ENCODE data around the gene OR11A1. TPM values are rescaled to one million over a fixed set of nuclear protein-coding genes. Genes with fewer than 3 reads are reported as not detected.

Gene OR11A1, protein sequence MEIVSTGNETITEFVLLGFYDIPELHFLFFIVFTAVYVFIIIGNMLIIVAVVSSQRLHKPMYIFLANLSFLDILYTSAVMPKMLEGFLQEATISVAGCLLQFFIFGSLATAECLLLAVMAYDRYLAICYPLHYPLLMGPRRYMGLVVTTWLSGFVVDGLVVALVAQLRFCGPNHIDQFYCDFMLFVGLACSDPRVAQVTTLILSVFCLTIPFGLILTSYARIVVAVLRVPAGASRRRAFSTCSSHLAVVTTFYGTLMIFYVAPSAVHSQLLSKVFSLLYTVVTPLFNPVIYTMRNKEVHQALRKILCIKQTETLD
- not detected in 2 replicates for total RNA-seq (2014; rRNA removed; shearing (Covaris generic))

DNA sequence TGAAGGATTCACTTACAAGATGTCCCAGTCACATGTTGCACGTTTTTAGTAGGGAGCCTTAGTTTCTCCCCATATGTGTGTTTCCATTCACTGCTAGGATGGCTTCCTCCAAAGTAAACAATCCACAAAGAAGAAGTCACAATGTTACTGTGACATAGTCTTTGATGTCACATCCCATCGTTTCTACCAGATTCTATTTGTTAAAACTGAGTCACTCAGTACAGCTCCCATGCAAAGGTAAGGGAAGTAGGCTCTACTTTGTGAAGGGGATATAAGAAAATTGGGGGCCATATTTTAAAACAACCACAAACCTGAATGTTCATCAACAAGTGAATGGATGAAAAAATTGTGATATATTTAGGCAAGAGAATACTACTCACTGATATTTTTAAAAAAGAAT is at the start of gene OR11A1, which contains the start of gene OR2H1:
Gene OR11A1 (minus strand): TSS at position 101 of the 400 bp plus-strand sequence. CDS start 29,430 bp downstream, outside the sequence.
Gene OR2H1 (plus strand): TSS at position 185 of the 400 bp plus-strand sequence. CDS start 4,615 bp downstream, outside the sequence.
- Histone ChIP-seq H3K27me3 (replicated peaks) (no peaks in the 10 kb centered on the region), H3K4me1 (replicated peaks) (no peaks in the 10 kb centered on the region), H3K27ac (no peak within 1 kb of the TSS), H3K36me3 (no peaks in the 10 kb centered on the region), H3K4me3 (no peak within 1 kb of the TSS), H3K9me3 (replicated peaks) (no peaks in the 10 kb centered on the region)
- DNase-seq (ENCODE audit: low read depth in 1 of 2, low spot score in 2 of 2), result no peak

DNA sequence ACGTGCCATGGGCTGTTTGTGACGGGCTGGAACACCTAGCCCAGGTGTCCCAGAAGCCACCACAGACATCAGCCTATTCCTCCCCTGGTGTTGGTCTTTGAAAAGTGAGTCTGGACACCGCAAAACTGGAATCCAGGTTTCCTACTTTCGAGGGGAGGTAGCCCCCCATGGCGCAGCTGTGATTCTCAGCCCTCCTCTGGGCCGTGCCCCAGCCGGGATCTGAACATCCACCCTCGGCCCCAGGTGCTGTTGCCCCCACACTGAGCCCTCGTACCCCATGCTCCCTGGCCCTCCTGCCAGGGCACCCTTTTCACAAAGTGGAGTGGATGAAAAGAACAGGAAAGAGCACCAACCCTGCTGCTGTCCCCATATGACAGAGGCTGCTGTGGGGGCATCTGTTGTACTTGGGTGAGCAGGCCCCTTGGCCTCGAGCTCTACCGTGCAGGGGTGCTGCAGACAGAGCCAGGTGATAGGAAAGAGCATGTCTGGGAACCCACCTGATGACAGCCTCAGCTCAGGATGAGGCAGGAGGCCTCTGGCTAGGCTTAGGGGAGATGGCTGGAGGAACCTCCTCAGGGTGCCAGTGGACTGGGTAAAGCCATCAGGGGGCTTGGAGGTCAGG is 49.7 kb upstream of the OR11A1 start:
- H3K27ac ChIP-seq, result no peak overlapping the region
- H3K4me1 ChIP-seq (replicated peaks), result no peaks in the 10 kb centered on the region
- no peak for DNase-seq (ENCODE audit: low read depth in 1 of 2, low spot score in 2 of 2)
- no peaks in the 10 kb centered on the region for H3K27me3 ChIP-seq (replicated peaks)
- H3K4me3 ChIP-seq, result no peak overlapping the region
- no peaks in the 10 kb centered on the region for H3K9me3 ChIP-seq (replicated peaks)
- no peaks in the 10 kb centered on the region for H3K36me3 ChIP-seq

DNA sequence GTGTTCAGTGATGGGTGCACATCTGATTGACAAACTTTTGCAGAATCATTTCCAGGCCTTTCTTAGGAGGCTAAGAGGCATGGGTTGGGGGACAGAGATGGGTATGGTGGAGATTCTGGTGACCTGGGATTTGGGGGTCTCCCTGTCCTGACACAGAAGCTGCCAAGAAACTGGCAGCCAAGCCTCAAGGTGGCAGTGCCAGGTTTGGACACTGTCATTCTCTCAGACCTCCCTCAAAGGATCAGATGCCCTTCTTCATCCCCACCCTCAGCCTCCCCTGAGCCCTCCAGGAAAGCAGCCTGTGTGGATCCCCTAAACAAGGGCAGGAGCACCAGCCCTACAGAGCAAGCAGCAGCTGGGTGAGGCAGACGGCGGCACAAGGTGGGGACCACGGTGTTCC is 48.9 kb upstream of the OR11A1 start:
- no peaks in the 10 kb centered on the region for H3K4me1 ChIP-seq (replicated peaks)
- H3K27me3 ChIP-seq (replicated peaks), result no peaks in the 10 kb centered on the region
- no peak for DNase-seq (ENCODE audit: low read depth in 1 of 2, low spot score in 2 of 2)
- H3K36me3 ChIP-seq, result no peaks in the 10 kb centered on the region
- no peak overlapping the region for H3K4me3 ChIP-seq
- no peaks in the 10 kb centered on the region for H3K9me3 ChIP-seq (replicated peaks)
- H3K27ac ChIP-seq, result no peak overlapping the region

DNA sequence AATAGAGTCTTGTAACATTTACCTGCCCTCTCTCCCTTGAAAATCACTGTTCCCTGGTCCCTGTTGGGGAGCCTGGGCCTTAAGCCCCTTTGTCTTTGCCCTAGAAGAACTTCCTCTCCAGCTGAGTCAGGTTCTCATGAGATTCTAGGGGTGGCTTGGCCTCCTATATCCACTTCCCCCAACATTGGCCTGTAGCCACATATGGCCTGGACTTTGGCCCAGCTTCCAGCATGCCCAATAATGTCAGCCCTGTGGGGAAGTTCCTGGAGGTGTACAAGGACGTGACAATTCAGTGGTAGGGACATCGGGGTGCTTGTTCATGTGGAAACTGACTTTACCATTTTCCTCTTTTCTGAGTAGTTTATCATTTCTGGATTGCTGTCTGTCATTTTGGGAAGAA is 48.1 kb upstream of the OR11A1 start:
- H3K4me1 ChIP-seq (replicated peaks), result no peaks in the 10 kb centered on the region
- DNase-seq (ENCODE audit: low read depth in 1 of 2, low spot score in 2 of 2), result no peak
- H3K27me3 ChIP-seq (replicated peaks), result no peaks in the 10 kb centered on the region

DNA sequence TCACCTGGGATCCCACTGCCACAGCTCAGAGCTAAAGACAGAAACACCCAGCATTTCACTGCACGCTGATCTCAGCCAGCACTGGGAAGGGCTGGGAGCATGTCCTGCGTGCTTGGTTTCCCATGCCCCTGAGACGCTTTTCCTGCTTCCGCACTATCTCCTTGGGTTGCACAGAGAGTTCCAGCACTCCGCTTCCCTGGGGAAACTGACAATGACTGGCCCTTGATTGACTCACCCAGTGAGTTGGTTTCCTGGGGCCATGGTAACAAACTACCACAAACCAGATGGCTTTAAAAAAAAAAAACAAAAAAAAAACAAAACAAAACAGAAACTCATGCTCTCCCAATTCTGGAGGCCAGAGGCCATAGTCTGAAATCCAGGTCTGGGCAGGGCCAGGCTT is 45.7 kb upstream of the OR11A1 start:
- no peak for DNase-seq (ENCODE audit: low read depth in 1 of 2, low spot score in 2 of 2)

More for the DNA sequence above, 48.1 kb upstream of the OR11A1 start:
- Histone ChIP-seq H3K4me3 (no peak overlapping the region), H3K27ac (no peak overlapping the region), H3K9me3 (replicated peaks) (no peaks in the 10 kb centered on the region), H3K36me3 (no peaks in the 10 kb centered on the region)

DNA sequence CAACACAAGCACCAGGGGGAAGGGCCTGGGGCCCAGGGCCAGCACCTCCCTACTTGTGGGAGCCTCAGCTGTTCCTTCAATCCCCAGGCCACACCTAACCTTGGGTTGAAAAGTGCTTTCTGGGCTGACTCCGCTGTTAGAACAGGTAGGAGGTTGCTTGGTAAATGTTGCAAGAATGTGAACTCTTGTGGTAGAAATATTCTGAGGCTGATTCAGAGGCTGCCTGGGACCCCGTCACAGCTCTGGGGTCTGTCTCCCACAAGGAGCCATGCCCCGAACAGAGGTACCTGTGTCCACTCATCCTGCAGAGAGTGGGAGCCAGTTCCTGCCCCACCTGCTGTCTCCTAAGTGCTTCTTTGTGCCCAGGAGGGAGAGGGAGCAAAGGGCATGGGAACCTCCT is 45.3 kb upstream of the OR11A1 start:
- H3K4me1 ChIP-seq (replicated peaks), result no peaks in the 10 kb centered on the region
- no peak overlapping the region for H3K27ac ChIP-seq
- H3K9me3 ChIP-seq (replicated peaks), result no peaks in the 10 kb centered on the region
- DNase-seq (ENCODE audit: low read depth in 1 of 2, low spot score in 2 of 2), result no peak
- H3K4me3 ChIP-seq, result no peak overlapping the region
- no peaks in the 10 kb centered on the region for H3K36me3 ChIP-seq
- H3K27me3 ChIP-seq (replicated peaks), result peaks cover 3% of the 10 kb centered on the region; the same call in 1 of the 2 replicates

More for the DNA sequence above, 45.7 kb upstream of the OR11A1 start:
- Histone ChIP-seq H3K27ac (no peak overlapping the region), H3K36me3 (no peaks in the 10 kb centered on the region), H3K9me3 (replicated peaks) (no peaks in the 10 kb centered on the region), H3K4me1 (replicated peaks) (no peaks in the 10 kb centered on the region), H3K4me3 (no peak overlapping the region), H3K27me3 (replicated peaks) (peaks cover 3% of the 10 kb centered on the region; the same call in 1 of the 2 replicates)

DNA sequence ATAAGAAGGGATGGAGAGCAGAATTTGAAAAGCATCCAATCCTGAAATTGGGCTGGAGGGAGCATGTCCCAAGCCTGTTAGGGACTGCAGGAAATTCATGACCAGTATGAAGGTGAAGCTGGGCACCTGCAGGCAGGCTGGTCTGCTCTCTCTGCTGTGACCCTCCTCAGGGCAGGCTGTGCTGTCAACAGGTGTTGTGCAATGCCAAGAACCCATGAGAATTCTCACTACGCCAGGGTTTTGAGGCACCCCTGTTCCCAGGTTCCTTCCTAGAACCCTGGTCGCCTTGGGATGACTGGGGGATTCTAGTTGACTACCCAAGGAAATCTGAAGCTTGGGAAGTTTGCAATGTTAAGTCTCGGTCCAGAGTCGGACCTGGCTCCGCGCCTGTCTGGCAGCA is 44.2 kb upstream of the OR11A1 start:
- Histone ChIP-seq H3K27me3 (replicated peaks) (peaks cover 3% of the 10 kb centered on the region; the same call in 1 of the 2 replicates), H3K27ac (no peak overlapping the region), H3K4me3 (no peak overlapping the region), H3K36me3 (no peaks in the 10 kb centered on the region), H3K4me1 (replicated peaks) (no peaks in the 10 kb centered on the region), H3K9me3 (replicated peaks) (no peaks in the 10 kb centered on the region)
- no peak for DNase-seq (ENCODE audit: low read depth in 1 of 2, low spot score in 2 of 2)

DNA sequence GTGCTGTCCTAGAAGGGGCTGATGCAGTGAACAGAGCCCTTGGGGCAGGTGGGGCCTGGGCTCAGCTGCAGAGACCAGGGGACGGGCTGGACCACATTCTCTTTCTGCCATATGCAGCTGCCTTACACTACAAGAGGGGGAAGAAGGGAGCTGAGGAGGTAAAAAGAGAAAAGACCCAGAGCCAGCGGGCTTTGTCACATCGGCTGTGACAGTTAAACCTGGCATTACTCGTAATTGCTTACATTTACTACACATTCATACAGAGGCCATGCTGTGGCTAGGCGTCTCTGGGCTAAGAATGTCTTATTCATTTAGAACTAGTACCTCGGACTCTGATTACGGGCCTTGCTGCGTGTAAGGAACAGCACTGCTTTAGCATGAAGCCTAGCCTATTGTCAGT is 43.7 kb upstream of the OR11A1 start:
- no peaks in the 10 kb centered on the region for H3K36me3 ChIP-seq
- DNase-seq (ENCODE audit: low read depth in 1 of 2, low spot score in 2 of 2), result no peak
- no peak overlapping the region for H3K4me3 ChIP-seq
- H3K4me1 ChIP-seq (replicated peaks), result no peaks in the 10 kb centered on the region
- no peaks in the 10 kb centered on the region for H3K9me3 ChIP-seq (replicated peaks)
- H3K27ac ChIP-seq, result no peak overlapping the region
- H3K27me3 ChIP-seq (replicated peaks), result peaks cover 3% of the 10 kb centered on the region; the same call in 1 of the 2 replicates

DNA sequence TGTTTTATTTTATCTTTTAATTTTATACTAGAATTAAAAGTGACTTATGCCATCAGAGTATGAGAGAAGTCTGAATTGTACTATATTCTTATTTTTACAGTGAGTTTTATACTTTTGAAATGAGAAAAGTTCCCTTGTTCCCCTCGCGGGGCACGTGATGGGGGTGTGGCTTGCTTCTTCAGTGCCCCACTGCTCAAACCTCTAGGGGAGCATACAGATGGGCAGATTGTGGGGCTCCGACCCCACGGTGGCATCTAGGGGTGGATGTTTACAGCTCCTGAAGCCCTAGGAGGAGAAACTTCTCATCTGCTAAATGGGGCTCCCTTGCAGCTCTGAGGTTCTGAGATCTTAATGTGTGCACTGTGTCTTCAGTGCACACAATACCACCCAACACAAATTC is 42.8 kb upstream of the OR11A1 start:
- H3K4me3 ChIP-seq, result no peak overlapping the region
- no peak for DNase-seq (ENCODE audit: low read depth in 1 of 2, low spot score in 2 of 2)

DNA sequence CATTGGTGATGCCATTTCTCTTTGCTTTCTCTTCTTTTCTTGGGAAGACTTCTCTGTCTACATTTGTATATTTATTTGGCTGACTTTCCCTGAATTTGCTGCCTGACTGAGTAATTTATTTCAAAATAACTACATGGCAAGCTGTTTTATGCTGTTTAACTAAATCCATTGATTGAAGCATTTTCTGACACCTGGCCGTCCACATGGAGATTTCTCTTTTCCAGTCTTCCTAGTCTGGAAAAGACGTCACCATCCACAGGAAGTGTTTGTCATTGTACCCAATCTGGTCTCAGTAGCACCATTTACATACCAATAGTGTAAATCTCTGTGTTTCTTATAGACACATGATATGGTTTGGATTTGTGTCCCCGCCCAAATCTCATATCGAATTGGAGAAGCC is 40.1 kb upstream of the OR11A1 start:
- no peak overlapping the region for H3K4me3 ChIP-seq

More for the DNA sequence above, 42.8 kb upstream of the OR11A1 start:
- no peak overlapping the region for H3K27ac ChIP-seq
- no peaks in the 10 kb centered on the region for H3K4me1 ChIP-seq (replicated peaks)
- H3K9me3 ChIP-seq (replicated peaks), result no peaks in the 10 kb centered on the region
- H3K27me3 ChIP-seq (replicated peaks), result peaks cover 3% of the 10 kb centered on the region; the same call in 1 of the 2 replicates
- H3K36me3 ChIP-seq, result no peaks in the 10 kb centered on the region

DNA sequence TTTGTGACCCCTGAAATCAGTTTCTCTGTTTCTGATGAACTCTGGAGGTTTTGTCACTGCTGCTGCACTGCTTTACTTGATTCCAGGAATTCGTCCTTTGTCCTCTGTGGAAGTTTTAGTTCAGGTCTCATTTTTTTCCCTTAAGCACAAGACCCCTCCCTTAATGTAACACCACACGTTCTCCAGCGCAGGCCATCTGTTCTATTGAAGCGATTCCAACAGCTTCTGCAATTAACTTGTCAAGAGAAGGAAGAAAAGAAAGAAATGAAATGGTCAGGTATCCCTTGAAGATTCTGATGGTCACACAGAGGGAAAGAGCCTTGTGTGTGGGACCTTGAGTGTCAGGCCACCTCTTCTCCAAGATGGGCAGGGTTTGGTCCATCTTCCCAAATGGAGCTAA is 38.7 kb upstream of the OR11A1 start:
- Histone ChIP-seq H3K9me3 (replicated peaks) (no peaks in the 10 kb centered on the region; the same call in 1 of the 2 replicates), H3K27me3 (replicated peaks) (peaks cover 3% of the 10 kb centered on the region; the same call in 1 of the 2 replicates), H3K27ac (no peak overlapping the region), H3K4me1 (replicated peaks) (no peaks in the 10 kb centered on the region), H3K4me3 (no peak overlapping the region), H3K36me3 (no peaks in the 10 kb centered on the region)
- no peak for DNase-seq (ENCODE audit: low read depth in 1 of 2, low spot score in 2 of 2)

More for the DNA sequence above, 40.1 kb upstream of the OR11A1 start:
- H3K27me3 ChIP-seq (replicated peaks), result peaks cover 3% of the 10 kb centered on the region; the same call in 1 of the 2 replicates
- no peaks in the 10 kb centered on the region for H3K4me1 ChIP-seq (replicated peaks)
- DNase-seq (ENCODE audit: low read depth in 1 of 2, low spot score in 2 of 2), result no peak
- H3K27ac ChIP-seq, result no peak overlapping the region
- H3K36me3 ChIP-seq, result no peaks in the 10 kb centered on the region
- H3K9me3 ChIP-seq (replicated peaks), result no peaks in the 10 kb centered on the region; the same call in 1 of the 2 replicates

DNA sequence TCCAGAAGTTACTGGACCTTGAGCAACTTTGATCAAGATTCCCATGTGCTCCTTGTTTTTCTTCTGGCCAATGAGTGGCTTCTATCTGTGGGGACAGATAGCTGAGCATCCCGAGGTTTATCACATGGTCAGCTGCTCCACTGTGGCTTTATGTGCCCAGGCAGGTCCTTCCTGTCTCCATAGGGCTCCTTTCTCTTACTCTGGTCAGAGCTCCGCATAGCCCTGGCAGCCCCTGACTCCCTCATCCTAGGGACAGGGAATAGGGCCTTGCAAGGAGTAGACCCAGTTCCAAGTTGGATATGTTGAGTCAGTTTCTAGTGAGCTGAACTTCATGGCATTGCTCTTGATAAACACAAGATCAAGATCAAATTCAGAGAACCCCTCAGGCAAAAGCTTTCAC is 37.3 kb upstream of the OR11A1 start:
- no peaks in the 10 kb centered on the region; the same call in 1 of the 2 replicates for H3K9me3 ChIP-seq (replicated peaks)
- peaks cover 3% of the 10 kb centered on the region; the same call in 1 of the 2 replicates for H3K27me3 ChIP-seq (replicated peaks)
- H3K4me1 ChIP-seq (replicated peaks), result no peaks in the 10 kb centered on the region
- H3K4me3 ChIP-seq, result no peak overlapping the region
- no peak overlapping the region for H3K27ac ChIP-seq
- no peak for DNase-seq (ENCODE audit: low read depth in 1 of 2, low spot score in 2 of 2)
- H3K36me3 ChIP-seq, result no peaks in the 10 kb centered on the region

DNA sequence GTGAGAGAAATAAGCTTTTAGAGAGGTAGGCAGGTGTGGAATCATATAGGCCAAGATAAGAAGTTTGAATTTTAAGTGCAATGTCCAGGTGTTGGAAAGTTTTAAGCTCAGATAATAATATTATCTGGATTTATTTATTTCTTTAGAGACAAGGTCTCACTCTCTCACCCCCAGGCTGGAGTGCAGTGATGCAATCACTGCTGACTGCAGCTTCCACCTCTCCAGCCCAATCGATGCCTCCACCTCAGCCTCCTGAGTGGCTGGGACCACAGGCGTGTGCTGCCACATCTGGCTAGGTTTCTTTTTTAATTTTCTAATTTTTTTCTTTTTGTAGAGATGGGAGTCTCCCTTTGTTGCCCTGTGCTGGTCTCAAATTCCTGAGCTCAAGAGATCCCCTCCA is 36.4 kb upstream of the OR11A1 start:
- no peaks in the 10 kb centered on the region for H3K27me3 ChIP-seq (replicated peaks)
- no peak overlapping the region for H3K4me3 ChIP-seq
- H3K9me3 ChIP-seq (replicated peaks), result no peaks in the 10 kb centered on the region; the same call in 1 of the 2 replicates
- H3K36me3 ChIP-seq, result no peaks in the 10 kb centered on the region
- H3K4me1 ChIP-seq (replicated peaks), result no peaks in the 10 kb centered on the region
- no peak for DNase-seq (ENCODE audit: low read depth in 1 of 2, low spot score in 2 of 2)
- no peak overlapping the region for H3K27ac ChIP-seq

DNA sequence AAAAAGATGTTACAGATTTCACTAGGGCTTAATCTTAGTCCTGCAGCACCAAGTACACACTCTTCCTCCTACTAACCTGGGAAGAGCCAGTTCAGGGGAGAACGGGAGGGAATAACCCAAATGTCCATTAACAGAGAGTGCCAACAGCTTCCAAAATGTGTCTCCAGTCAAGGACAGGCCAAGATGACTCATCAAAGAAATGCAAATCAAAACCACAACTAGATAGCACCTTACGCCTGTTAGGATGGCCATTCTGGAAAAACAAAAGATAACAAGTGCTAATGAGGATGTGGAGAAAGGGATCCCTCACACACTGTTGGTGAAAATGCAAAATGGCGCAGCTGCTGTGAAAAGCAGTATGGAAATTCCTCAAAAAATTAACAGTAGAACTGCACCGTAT is 34.7 kb upstream of the OR11A1 start:
- no peak overlapping the region for H3K4me3 ChIP-seq
- H3K27me3 ChIP-seq (replicated peaks), result no peaks in the 10 kb centered on the region
- H3K4me1 ChIP-seq (replicated peaks), result no peaks in the 10 kb centered on the region
- no peak for DNase-seq (ENCODE audit: low read depth in 1 of 2, low spot score in 2 of 2)
- H3K27ac ChIP-seq, result no peak overlapping the region
- no peaks in the 10 kb centered on the region; the same call in 1 of the 2 replicates for H3K9me3 ChIP-seq (replicated peaks)
- no peaks in the 10 kb centered on the region for H3K36me3 ChIP-seq

Measured in SJSA1 (cell line).